GM23338 (cell line): ENCODE data around the gene PRUNE2.

Experiments used
- CREB1 ChIP-seq: fragments of 250-450 bp; sonication (Bioruptor Pico); IDR thresholded peaks from 2 replicates; pipeline ENCODE4 v1.5.0; 2020; ENCODE audit warnings: low read depth, mild to moderate bottlenecking, moderate library complexity
- CTCF ChIP-seq, 2 experiments: fragments of 200-600 bp in 1 of 2; sonication (generic) in 1 of 2; conservative IDR thresholded peaks; 2 replicates each; pipeline versions ENCODE4 v1.5.1 to v1.6.1; 2016 to 2017; ENCODE audit warnings: antibody characterized with exemption in 2 of 2, low read depth in 2 of 2, mild to moderate bottlenecking in 2 of 2, moderate library complexity in 1 of 2
- ETS1 ChIP-seq: IDR thresholded peaks from 2 replicates; pipeline ENCODE4 v1.6.1; 2016; ENCODE audit warnings: antibody characterized with exemption
- EZH2 ChIP-seq: fragments of 200-600 bp; sonication (generic); IDR thresholded peaks from one replicate; pipeline ENCODE4 v1.8.0; 2017; ENCODE audit warnings: antibody characterized with exemption, mild to moderate bottlenecking, low read depth; ENCODE audit not compliant: unreplicated experiment
- EZH2phosphoT487 ChIP-seq: fragments of 200-600 bp; sonication (generic); IDR thresholded peaks from one replicate; pipeline ENCODE4 v1.8.1; 2018; ENCODE audit warnings: antibody characterized with exemption; ENCODE audit not compliant: unreplicated experiment
- JUNB ChIP-seq: IDR thresholded peaks from one replicate; pipeline ENCODE4 v1.6.1; 2016; ENCODE audit warnings: antibody characterized with exemption; ENCODE audit not compliant: unreplicated experiment
- NANOG ChIP-seq: IDR thresholded peaks from 2 replicates; pipeline ENCODE4 v1.6.1; 2016; ENCODE audit warnings: antibody characterized with exemption, borderline replicate concordance
- POLR2AphosphoS5 ChIP-seq: IDR thresholded peaks from 2 replicates; pipeline ENCODE4 v1.6.1; 2016; ENCODE audit warnings: antibody characterized with exemption, low read depth
- REST ChIP-seq: IDR thresholded peaks from one replicate; pipeline ENCODE4 v1.6.1; 2018; ENCODE audit warnings: antibody characterized with exemption; ENCODE audit not compliant: unreplicated experiment
- STAT1 ChIP-seq: IDR thresholded peaks from one replicate; pipeline ENCODE4 v1.6.1; 2016; ENCODE audit warnings: antibody characterized with exemption; ENCODE audit not compliant: unreplicated experiment
- ZNF114 ChIP-seq: fragments of 250-450 bp; sonication (Bioruptor Pico); IDR thresholded peaks from 2 replicates; pipeline ENCODE4 v1.5.0; 2020; ENCODE audit warnings: mild to moderate bottlenecking, moderate library complexity

- TF ChIP-seq CTCF (conservative IDR thresholded peaks at IDR 0.05; ENCODE audit: low read depth in 2 of 2) (no peak), EZH2 (no peak), ETS1 (no peak), REST (no peak), JUNB (no peak), EZH2phosphoT487 (no peak), CREB1 (CRISPR knock-in tag) (no peak), POLR2AphosphoS5 (no peak), ZNF114 (CRISPR knock-in tag) (no peak), NANOG (no peak), STAT1 (no peak)
Measured at GRCh38 chr9:76949865-76950264, 44.0 kb upstream of the PRUNE2 start.
